HepG2 (cell line): ENCODE measurements around the gene ZBP1. TPM values are rescaled to one million over a fixed set of nuclear protein-coding genes. Genes with fewer than 3 reads are reported as not detected.
A peak's percentile ranks its signal among the peaks of the same experiment; 100 is the strongest.

ENCODE experiments used
- ATAD3A ChIP-seq: sonication (generic); formaldehyde crosslinking; IDR thresholded peaks from 2 replicates; pipeline ENCODE4 v1.4.0; 2020; ENCODE audit warnings: missing genetic modification reagents
- CHD2 ChIP-seq: IDR thresholded peaks from 2 replicates; pipeline ENCODE4 v1.6.1; 2011; ENCODE audit warnings: low read depth, low read length, improper control_type of control experiment
- HHEX ChIP-seq: IDR thresholded peaks from 2 replicates; pipeline ENCODE4 v1.6.1; 2016; ENCODE audit warnings: control low read depth
- HOXA5 ChIP-seq: sonication (generic); formaldehyde crosslinking; IDR thresholded peaks from 2 replicates; pipeline ENCODE4 v1.4.0; 2020; ENCODE audit warnings: missing genetic modification reagents
- LBX2 ChIP-seq: sonication (generic); formaldehyde crosslinking; IDR thresholded peaks from 2 replicates; pipeline ENCODE4 v1.5.0; 2020; ENCODE audit warnings: missing genetic modification reagents, mild to moderate bottlenecking, borderline replicate concordance
- RERE ChIP-seq: IDR thresholded peaks from 2 replicates; pipeline ENCODE4 v1.6.1; 2016; ENCODE audit warnings: low read depth, missing genetic modification reagents, missing compliant biosample characterization
- ZC3H4 ChIP-seq: sonication (generic); formaldehyde crosslinking; IDR thresholded peaks from 2 replicates; pipeline ENCODE4 v1.4.0; 2020; ENCODE audit warnings: missing genetic modification reagents, borderline replicate concordance
- ZNF10 ChIP-seq: sonication (generic); formaldehyde crosslinking; IDR thresholded peaks from 2 replicates; pipeline ENCODE4 v1.4.0; 2020; ENCODE audit warnings: mild to moderate bottlenecking, low read depth, missing genetic modification reagents, borderline replicate concordance
- ZNF232 ChIP-seq: sonication (generic); formaldehyde crosslinking; IDR thresholded peaks from 2 replicates; pipeline ENCODE4 v1.4.0; 2020; ENCODE audit warnings: missing genetic modification reagents, borderline replicate concordance
- ZNF558 ChIP-seq: sonication (generic); formaldehyde crosslinking; IDR thresholded peaks from 2 replicates; pipeline ENCODE4 v1.9.0; 2022; ENCODE audit warnings: mild to moderate bottlenecking, missing genetic modification reagents, borderline replicate concordance
- ZNF644 ChIP-seq: IDR thresholded peaks from 2 replicates; pipeline ENCODE4 v1.6.1; 2016; ENCODE audit warnings: low read depth
- ZXDC ChIP-seq: sonication (generic); formaldehyde crosslinking; IDR thresholded peaks from 2 replicates; pipeline ENCODE4 v1.5.0; 2020; ENCODE audit warnings: mild to moderate bottlenecking, missing genetic modification reagents
- polyA plus RNA-seq, 8 experiments: library from polyadenylated mRNA; depleted of rRNA in 3 of 8; stranded (reverse) in 7 of 8; unstranded in 1 of 8; fragments of >200 nt; fragmentation: Illumina TruSeq in 4 of 8; extraction: Trizol in 4 of 8; gene quantifications; 2 replicates each; pipeline versions ENCODE4 v1.2.1 to v1.2.3, GENCODE V29; 2011 to 2016; ENCODE audit warnings: low read depth in 4 of 8, missing spikeins in 1 of 8, mixed read lengths in 1 of 8; ENCODE audit not compliant: insufficient read depth in 1 of 8
- total RNA-seq, 5 experiments: library from RNA; depleted of rRNA; stranded (reverse); fragments of >200 nt; fragmentation: Illumina TruSeq; extraction: Trizol; gene quantifications; 2 replicates each; pipeline ENCODE4 v1.2.3, GENCODE V29; 2016; ENCODE audit warnings: low read depth in 1 of 5
- TF ChIP-seq, protein P1 (sequence below): fragments of 450-650 bp; IDR thresholded peaks from 2 replicates; pipeline ENCODE4 v1.6.1; 2017
- TF ChIP-seq, protein P2 (sequence below): sonication (generic); formaldehyde crosslinking; IDR thresholded peaks from 2 replicates; pipeline ENCODE4 v1.4.0; 2020; ENCODE audit warnings: missing genetic modification reagents
- TF ChIP-seq, protein P3 (sequence below): sonication (generic); formaldehyde crosslinking; IDR thresholded peaks from 2 replicates; pipeline ENCODE4 v1.8.1; 2023; ENCODE audit warnings: mild to moderate bottlenecking, inconsistent platforms, moderate library complexity, missing genetic modification reagents, borderline replicate concordance

ZBP1 gene
- total and polyA plus RNA-seq, 2 of the 13 experiments (the other 11 are each of a cell fraction or from before 2014, with no cell fraction given), result not detected

- TF ChIP-seq ZNF232 (no peak; the same call in 1 of the 2 replicates), HOXA5 (CRISPR knock-in tag) (no peak), LBX2 (CRISPR knock-in tag) (no peak), ZNF644 (CRISPR knock-in tag) (no peak), ZNF558 (CRISPR knock-in tag) (no peak), ZC3H4 (no peak), HHEX (CRISPR knock-in tag) (no peak; the same call in 1 of the 2 replicates), RERE (no peak), ZNF10 (CRISPR knock-in tag) (no peak), ATAD3A (CRISPR knock-in tag) (no peak), ZXDC (CRISPR knock-in tag) (no peak), CHD2 (no peak)
- TF ChIP-seq, protein P1, sequence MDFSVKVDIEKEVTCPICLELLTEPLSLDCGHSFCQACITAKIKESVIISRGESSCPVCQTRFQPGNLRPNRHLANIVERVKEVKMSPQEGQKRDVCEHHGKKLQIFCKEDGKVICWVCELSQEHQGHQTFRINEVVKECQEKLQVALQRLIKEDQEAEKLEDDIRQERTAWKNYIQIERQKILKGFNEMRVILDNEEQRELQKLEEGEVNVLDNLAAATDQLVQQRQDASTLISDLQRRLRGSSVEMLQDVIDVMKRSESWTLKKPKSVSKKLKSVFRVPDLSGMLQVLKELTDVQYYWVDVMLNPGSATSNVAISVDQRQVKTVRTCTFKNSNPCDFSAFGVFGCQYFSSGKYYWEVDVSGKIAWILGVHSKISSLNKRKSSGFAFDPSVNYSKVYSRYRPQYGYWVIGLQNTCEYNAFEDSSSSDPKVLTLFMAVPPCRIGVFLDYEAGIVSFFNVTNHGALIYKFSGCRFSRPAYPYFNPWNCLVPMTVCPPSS, result no peak
- TF ChIP-seq, protein P2, sequence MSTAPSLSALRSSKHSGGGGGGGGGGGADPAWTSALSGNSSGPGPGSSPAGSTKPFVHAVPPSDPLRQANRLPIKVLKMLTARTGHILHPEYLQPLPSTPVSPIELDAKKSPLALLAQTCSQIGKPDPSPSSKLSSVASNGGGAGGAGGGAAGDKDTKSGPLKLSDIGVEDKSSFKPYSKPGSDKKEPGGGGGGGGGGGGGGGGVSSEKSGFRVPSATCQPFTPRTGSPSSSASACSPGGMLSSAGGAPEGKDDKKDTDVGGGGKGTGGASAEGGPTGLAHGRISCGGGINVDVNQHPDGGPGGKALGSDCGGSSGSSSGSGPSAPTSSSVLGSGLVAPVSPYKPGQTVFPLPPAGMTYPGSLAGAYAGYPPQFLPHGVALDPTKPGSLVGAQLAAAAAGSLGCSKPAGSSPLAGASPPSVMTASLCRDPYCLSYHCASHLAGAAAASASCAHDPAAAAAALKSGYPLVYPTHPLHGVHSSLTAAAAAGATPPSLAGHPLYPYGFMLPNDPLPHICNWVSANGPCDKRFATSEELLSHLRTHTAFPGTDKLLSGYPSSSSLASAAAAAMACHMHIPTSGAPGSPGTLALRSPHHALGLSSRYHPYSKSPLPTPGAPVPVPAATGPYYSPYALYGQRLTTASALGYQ (CRISPR knock-in tag), result 0 out of 2 replicates have a peak, but pooled peaks have one; percentile 44
- TF ChIP-seq, protein P3, sequence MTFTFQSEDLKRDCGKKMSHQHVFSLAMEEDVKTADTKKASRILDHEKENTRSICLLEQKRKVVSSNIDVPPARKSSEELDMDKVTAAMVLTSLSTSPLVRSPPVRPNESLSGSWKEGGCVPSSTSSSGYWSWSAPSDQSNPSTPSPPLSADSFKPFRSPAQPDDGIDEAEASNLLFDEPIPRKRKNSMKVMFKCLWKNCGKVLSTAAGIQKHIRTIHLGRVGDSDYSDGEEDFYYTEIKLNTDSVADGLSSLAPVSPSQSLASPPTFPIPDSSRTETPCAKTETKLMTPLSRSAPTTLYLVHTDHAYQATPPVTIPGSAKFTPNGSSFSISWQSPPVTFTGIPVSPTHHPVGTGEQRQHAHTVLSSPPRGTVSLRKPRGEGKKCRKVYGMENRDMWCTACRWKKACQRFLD (CRISPR knock-in tag), result no peak
These were observed 27.7 kb downstream of the ZBP1 start (continued) for GRCh38 chr20:57592263-57593092.
